GM12865 (cell line): ENCODE results near the gene PRM3.

Experiments
- DNase-seq: peaks from one replicate; pipeline ENCODE4 v3.0.0; 2010; ENCODE audit warnings: low read depth
- H3K4me3 ChIP-seq: 2 replicates; pipeline ENCODE4 v1.5.1; 2011; ENCODE audit warnings: mild to moderate bottlenecking, low read depth, low read length, control low read depth
- CTCF ChIP-seq: IDR thresholded peaks from 2 replicates; pipeline ENCODE4 v1.5.1; 2011; ENCODE audit warnings: low read length, control low read depth, low read depth, inconsistent platforms; ENCODE audit not compliant: insufficient read depth; ENCODE audit errors: missing control alignments

The PRM3 gene

DNA sequence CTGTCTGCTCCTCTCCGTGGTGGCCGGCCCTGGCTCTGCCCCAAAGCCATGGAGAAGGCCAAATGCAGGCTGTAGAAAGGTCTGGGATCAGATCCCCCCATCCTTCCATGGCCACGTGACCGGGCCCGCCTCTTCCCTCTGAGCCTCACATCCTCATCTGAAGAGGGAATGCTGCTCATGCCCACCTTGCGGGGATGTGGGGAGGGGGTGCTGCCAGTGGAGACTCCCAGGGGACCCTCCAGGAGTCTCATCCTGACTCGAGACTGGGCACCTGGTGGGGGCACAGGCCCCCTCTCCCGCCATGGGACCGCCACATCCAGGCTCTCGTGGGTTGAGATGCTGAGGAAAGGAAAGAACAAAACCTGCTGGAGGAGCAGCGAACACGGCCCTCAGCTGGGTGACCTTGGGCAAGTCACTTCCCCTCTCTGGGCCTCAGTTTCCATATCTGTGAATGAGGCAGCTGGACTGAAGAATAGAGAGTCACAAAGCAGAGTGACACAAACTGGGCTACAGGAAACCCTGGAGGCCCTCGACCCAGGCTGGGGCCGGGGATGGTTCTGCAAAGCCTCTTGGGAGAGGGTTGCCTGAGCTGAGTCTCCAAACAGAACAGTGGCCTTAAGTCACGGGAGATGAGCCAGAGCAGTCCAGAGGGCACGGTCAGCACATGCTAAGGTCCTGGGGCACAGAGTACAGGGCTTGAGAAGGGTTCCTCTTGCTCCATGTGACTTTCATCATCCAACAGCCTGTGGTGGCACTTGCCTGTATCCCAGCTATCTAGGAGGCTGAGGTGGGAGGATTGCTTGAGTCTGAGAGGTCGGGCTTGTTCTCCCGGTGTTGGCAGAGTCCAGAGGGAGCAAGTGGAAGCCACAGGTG is 47.5 kb downstream of the PRM3 start:
- TF ChIP-seq CTCF = no peak
- H3K4me3 ChIP-seq = peak overlapping the region; percentile 35
- peak; percentile 41 for DNase-seq

DNA sequence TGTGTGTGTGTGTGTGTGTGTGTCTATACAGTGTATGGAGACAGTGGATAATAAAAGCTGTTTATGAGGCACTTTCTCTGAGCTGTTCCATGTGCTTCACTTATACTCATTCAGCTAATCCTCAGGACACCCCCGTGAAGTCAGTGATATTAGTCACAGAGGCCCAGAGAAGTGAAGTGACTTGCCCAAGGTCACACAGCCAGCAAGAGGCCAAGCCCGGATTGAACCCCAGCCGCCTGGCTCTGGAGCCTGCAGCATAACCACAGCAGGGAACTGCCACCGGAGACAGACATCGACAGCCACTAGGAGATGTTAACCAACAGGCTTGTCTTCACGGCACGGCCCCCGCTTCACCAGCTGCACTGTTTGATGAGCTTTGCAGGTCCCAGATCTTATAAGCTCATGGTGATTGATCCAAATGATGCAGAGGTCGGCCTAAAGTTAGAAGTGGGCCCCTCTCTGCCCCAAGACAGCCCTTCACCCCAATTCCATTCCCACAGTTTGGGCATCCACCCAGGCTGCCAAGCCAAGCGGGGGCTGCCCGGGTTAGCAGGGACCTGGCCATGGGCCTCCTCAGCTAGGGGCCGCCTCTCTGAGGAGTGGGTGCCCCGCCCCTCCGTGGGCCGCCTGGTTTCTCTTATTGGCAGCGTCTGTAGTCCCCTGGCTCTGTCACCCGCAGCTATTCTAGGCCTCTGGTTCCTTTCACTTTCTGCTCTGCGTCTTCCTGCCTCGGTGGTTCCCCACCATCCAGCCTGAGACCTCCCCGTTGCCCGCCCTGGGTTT is 48.3 kb downstream of the PRM3 start:
- TF ChIP-seq CTCF = no peak
- DNase-seq = peak; percentile 94
- peak overlapping the region; percentile 35 for H3K4me3 ChIP-seq

GRCh38 chr16:11224096-11224893 is 49.1 kb downstream of the PRM3 start:
- TF ChIP-seq CTCF = no peak
- peak overlapping the region; percentile 35 for H3K4me3 ChIP-seq
- peak; percentile 89 for DNase-seq
